Gastrocnemius medialis (tissue), 4 donors: Measurements from ENCODE around the gene ANKS6. TPM values are rescaled to one million over a fixed set of nuclear protein-coding genes. Genes with fewer than 3 reads are reported as not detected.

Source experiments
- ATAC-seq, 2 donors: fragments of 150-250 bp; one replicate each; pipeline ENCODE4 v1.9.1; 2016
- DNase-seq, 2 donors: peaks; one replicate each; pipeline ENCODE4 v3.0.0-alpha.2; 2019
- H3K27ac ChIP-seq, 4 donors: fragments of 200-600 bp; sonication (generic); 1 replicate in 1 of 4; 2 replicates in 3 of 4; pipeline ENCODE4 v1.5.1; 2016 to 2018; ENCODE audit warnings: mild to moderate bottlenecking in 2 of 4, moderate library complexity in 1 of 4
- H3K27me3 ChIP-seq, 3 donors: fragments of 200-600 bp; sonication (generic) in 2 of 3; 1 replicate in 1 of 3; 2 replicates in 2 of 3; pipeline versions ENCODE4 v1.5.1 to v1.6.0; 2016 to 2019; ENCODE audit warnings: mild to moderate bottlenecking in 1 of 3, moderate library complexity in 1 of 3
- H3K36me3 ChIP-seq, 2 donors: fragments of 200-600 bp; sonication (generic) in 1 of 2; one replicate each; pipeline ENCODE4 v1.5.1; 2017 to 2018
- H3K4me1 ChIP-seq, 2 donors: fragments of 200-600 bp; sonication (generic) in 1 of 2; one replicate each; pipeline ENCODE4 v1.5.1; 2016 to 2017; ENCODE audit warnings: mild to moderate bottlenecking in 2 of 2
- H3K4me3 ChIP-seq, 4 donors: fragments of 200-600 bp; sonication (generic) in 3 of 4; 1 replicate in 1 of 4; 2 replicates in 3 of 4; pipeline ENCODE4 v1.5.1; 2016 to 2019; ENCODE audit warnings: mild to moderate bottlenecking in 2 of 4
- H3K9me3 ChIP-seq, 3 donors: fragments of 200-600 bp; sonication (generic) in 2 of 3; 1 replicate in 1 of 3; 2 replicates in 2 of 3; pipeline ENCODE4 v1.5.1; 2016 to 2019
- POLR2A ChIP-seq, 2 donors: fragments of 450-650 bp; IDR thresholded peaks; one replicate each; pipeline ENCODE4 v1.6.1; 2017; ENCODE audit warnings: antibody characterized with exemption in 2 of 2, mild to moderate bottlenecking in 2 of 2, moderate library complexity in 2 of 2
- in situ Hi-C, 4 donors: fragments of 200-750 bp; cut with MboI; loops; one replicate each; pipeline versions ENCODE4 v1.15.0 to v1.8.0; 2017; ENCODE audit warnings: low sequenced_read_pairs in 4 of 4
- intact Hi-C: fragments of 100-400 bp; cut with DNase I; formaldehyde crosslinking; loops from one replicate; pipeline ENCODE4 v1.15.1; 2023; ENCODE audit warnings: low total_unique reads
- total RNA-seq, 4 donors: library from RNA; depleted of rRNA; stranded (reverse); fragments of >200 nt; gene quantifications; one replicate each; pipeline versions ENCODE4 v1.1.0 to v1.2.3, GENCODE V29; 2016
- TF ChIP-seq, protein P1 (sequence below), 5 experiments: fragments of 450-650 bp in 3 of 5; fragments of 200-600 bp in 2 of 5; sonication (generic) in 2 of 5; IDR thresholded peaks in 4 of 5; conservative IDR thresholded peaks in 1 of 5; 1 replicate in 4 of 5; 2 replicates in 1 of 5; pipeline ENCODE4 v1.5.1; 2016 to 2019; ENCODE audit warnings: antibody characterized with exemption in 5 of 5, mild to moderate bottlenecking in 3 of 5, moderate library complexity in 3 of 5

Gene ANKS6
- total RNA-seq, 4 donors from 2014 or later: 3.9 to 7.0 (median 4.4) TPM

DNA sequence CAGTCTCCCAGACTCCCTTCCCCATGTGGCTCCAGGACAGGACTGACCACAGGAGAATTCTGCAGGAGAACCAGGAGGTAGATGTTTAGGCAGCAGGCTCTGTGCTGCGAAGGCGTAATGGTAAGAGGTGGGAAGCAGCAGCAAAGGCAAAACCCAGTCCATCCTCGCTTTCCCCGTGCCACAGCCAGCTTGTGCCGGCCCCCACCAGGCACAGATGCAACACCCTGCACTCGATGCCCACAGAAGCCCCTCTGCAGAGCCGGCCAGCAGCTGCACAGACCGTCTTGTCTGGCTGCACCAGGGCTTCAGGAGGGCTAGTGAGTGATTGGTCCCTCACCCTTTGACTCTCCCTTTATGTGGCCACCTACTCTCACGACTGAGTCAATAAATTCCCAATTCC is 28.0 kb downstream of the ANKS6 start:
- TF ChIP-seq, protein P1, sequence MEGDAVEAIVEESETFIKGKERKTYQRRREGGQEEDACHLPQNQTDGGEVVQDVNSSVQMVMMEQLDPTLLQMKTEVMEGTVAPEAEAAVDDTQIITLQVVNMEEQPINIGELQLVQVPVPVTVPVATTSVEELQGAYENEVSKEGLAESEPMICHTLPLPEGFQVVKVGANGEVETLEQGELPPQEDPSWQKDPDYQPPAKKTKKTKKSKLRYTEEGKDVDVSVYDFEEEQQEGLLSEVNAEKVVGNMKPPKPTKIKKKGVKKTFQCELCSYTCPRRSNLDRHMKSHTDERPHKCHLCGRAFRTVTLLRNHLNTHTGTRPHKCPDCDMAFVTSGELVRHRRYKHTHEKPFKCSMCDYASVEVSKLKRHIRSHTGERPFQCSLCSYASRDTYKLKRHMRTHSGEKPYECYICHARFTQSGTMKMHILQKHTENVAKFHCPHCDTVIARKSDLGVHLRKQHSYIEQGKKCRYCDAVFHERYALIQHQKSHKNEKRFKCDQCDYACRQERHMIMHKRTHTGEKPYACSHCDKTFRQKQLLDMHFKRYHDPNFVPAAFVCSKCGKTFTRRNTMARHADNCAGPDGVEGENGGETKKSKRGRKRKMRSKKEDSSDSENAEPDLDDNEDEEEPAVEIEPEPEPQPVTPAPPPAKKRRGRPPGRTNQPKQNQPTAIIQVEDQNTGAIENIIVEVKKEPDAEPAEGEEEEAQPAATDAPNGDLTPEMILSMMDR (IDR thresholded peaks at IDR 0.05 in 4 of 5, conservative IDR thresholded peaks at IDR 0.05 in 1 of 5): no peak
- no peak for TF ChIP-seq POLR2A (IDR thresholded peaks at IDR 0.05)
- intact Hi-C loops (no loop called here), in situ Hi-C loops (loop anchor here in 2 of 4 donors (25.0 kb wide), 1 partner anchor 456 kb away; no protein-coding TSS in a partner anchor)
- ATAC-seq (no peak), DNase-seq (no peak)
- Histone ChIP-seq H3K9me3 (no peaks in the 10 kb centered on the region), H3K4me3 (no peak overlapping the region), H3K36me3 (peaks cover 0 to 54% of the 10 kb centered on the region in 2 donors), H3K4me1 (no peaks in the 10 kb centered on the region), H3K27me3 (no peaks in the 10 kb centered on the region), H3K27ac (no peak overlapping the region)

DNA sequence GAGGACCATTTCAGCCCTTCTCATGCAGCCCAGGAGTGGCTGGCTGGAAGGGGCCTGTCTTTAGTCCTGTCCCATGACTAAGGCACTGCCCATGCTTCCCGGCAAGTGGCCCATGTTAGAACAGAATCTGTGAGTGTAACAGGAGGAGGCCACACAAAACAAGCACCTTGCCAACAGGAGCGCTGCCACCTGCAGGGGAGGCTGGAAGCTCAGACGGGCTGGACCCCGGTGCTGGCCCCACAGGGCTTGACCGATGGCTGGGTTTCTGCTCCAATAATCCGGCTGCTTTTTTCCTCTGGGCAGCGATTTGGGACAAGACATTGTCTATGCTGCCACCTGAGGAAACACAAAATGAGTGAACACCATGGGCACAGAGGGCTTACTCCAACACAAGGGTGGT is 28.4 kb downstream of the ANKS6 start:
- Histone ChIP-seq H3K4me3 (no peak overlapping the region), H3K36me3 (peaks cover 0 to 50% of the 10 kb centered on the region in 2 donors), H3K9me3 (no peaks in the 10 kb centered on the region), H3K27me3 (no peaks in the 10 kb centered on the region), H3K4me1 (no peaks in the 10 kb centered on the region), H3K27ac (no peak overlapping the region)
- in situ Hi-C loops (loop anchor here in 2 of 4 donors (25.0 kb wide), 1 partner anchor 456 kb away; no protein-coding TSS in a partner anchor), intact Hi-C loops (no loop called here)
- ATAC-seq (no peak), DNase-seq (no peak)
- TF ChIP-seq, protein P1 (IDR thresholded peaks at IDR 0.05 in 4 of 5, conservative IDR thresholded peaks at IDR 0.05 in 1 of 5): no peak
- no peak for TF ChIP-seq POLR2A (IDR thresholded peaks at IDR 0.05)

DNA sequence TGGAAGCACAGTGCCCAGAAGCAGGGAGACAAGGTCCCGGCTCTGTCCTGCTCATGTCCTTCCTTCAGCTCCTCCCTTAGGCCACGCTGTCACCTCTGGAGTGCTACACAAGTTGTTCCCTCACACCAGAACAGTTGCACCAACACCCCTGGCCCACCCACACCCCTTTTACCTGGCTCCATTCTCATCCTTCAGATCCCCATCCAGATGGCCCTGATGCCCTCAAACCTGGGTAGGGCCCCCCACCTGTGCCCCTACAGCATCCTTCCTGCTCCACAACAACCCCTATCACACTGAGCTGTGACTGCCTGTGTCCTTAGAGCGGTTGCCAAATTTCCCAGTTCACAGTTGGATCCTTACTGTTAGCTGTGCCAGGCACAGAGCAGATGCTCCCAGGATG is 29.2 kb downstream of the ANKS6 start:
- H3K36me3 ChIP-seq: peaks cover 0 to 43% of the 10 kb centered on the region in 2 donors
- TF ChIP-seq, protein P1 (IDR thresholded peaks at IDR 0.05 in 4 of 5, conservative IDR thresholded peaks at IDR 0.05 in 1 of 5): no peak
- no peak for TF ChIP-seq POLR2A (IDR thresholded peaks at IDR 0.05)
- no peak overlapping the region for H3K4me3 ChIP-seq
- H3K27me3 ChIP-seq: no peaks in the 10 kb centered on the region
- intact Hi-C loops (no loop called here), in situ Hi-C loops (loop anchor here in 2 of 4 donors (25.0 kb wide), 1 partner anchor 455 kb away; no protein-coding TSS in a partner anchor)
- H3K9me3 ChIP-seq: no peaks in the 10 kb centered on the region
- no peak overlapping the region for H3K27ac ChIP-seq
- DNase-seq (no peak), ATAC-seq (no peak)
- H3K4me1 ChIP-seq: no peaks in the 10 kb centered on the region

DNA sequence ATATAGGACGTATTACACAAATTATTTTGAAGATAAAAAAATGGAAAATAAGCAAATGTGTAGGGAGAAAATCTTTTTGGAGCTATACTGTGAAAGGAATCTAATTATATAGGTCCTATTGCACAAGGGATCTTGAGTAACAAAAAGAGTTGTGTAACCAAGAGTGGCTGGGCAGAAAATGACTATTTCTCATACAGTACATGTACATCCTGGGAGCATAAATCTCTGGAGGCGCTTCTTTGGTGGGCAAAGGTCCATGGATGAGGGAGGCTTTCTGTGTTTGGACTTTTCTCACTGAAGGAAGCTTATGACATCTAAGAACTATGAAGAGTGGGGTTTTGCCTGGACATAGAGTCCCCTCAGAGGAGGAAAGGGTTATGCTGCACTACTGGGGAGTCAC is 29.8 kb downstream of the ANKS6 start:
- no peak for TF ChIP-seq POLR2A (IDR thresholded peaks at IDR 0.05)
- TF ChIP-seq, protein P1 (IDR thresholded peaks at IDR 0.05 in 4 of 5, conservative IDR thresholded peaks at IDR 0.05 in 1 of 5): no peak
- in situ Hi-C loops (loop anchor here in 2 of 4 donors (25.0 kb wide), 1 partner anchor 454 kb away; no protein-coding TSS in a partner anchor), intact Hi-C loops (no loop called here)
- DNase-seq (no peak), ATAC-seq (no peak)
- H3K4me3 ChIP-seq: no peak overlapping the region
- H3K9me3 ChIP-seq: no peaks in the 10 kb centered on the region
- H3K27ac ChIP-seq: no peak overlapping the region
- no peaks in the 10 kb centered on the region for H3K4me1 ChIP-seq
- no peaks in the 10 kb centered on the region for H3K27me3 ChIP-seq
- H3K36me3 ChIP-seq: peaks cover 0 to 37% of the 10 kb centered on the region in 2 donors

DNA sequence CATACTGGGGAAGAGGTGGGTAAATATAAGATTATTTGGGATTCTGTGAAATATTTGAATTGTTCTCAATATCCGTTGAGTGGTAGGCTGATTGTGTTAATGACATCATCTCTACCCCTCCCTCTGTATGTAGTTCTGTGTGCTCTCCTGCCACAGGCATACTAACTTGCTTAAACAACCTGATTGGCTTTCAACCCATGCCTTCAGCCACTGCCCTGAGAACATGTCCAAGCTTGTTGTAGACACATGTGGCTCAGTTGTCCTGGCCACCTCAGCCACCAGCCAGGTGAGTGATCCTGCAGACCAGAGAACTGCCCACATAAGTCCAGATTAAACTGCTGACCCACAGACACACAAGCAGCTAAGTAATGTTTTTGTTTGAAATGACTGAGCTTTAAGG is 31.1 kb downstream of the ANKS6 start:
- intact Hi-C loops: no loop called here
- H3K4me1 ChIP-seq: no peaks in the 10 kb centered on the region
- H3K9me3 ChIP-seq: no peaks in the 10 kb centered on the region
- DNase-seq: no peak
- TF ChIP-seq, protein P1 (IDR thresholded peaks at IDR 0.05 in 4 of 5, conservative IDR thresholded peaks at IDR 0.05 in 1 of 5): no peak
- ATAC-seq: no peak
- H3K27me3 ChIP-seq: no peaks in the 10 kb centered on the region
- peaks cover 0 to 35% of the 10 kb centered on the region in 2 donors for H3K36me3 ChIP-seq
- no peak overlapping the region for H3K27ac ChIP-seq
- H3K4me3 ChIP-seq: no peak overlapping the region
- in situ Hi-C loops: loop anchor here in 2 of 4 donors (25.0 kb wide), 1 partner anchor 453 kb away; no protein-coding TSS in a partner anchor
